Measurements from ENCODE around the gene NPFFR1. TPM values are rescaled to one million over a fixed set of nuclear protein-coding genes. Genes with fewer than 3 reads are reported as not detected.
"Not testable (repeated sequence)": the region's sequence is repeated elsewhere in the genome, so short reads cannot be mapped to it uniquely, and the experiment has no call there.

The NPFFR1 gene
- total RNA-seq, 1 experiment from 2014 or later: 0.02 TPM

DNA sequence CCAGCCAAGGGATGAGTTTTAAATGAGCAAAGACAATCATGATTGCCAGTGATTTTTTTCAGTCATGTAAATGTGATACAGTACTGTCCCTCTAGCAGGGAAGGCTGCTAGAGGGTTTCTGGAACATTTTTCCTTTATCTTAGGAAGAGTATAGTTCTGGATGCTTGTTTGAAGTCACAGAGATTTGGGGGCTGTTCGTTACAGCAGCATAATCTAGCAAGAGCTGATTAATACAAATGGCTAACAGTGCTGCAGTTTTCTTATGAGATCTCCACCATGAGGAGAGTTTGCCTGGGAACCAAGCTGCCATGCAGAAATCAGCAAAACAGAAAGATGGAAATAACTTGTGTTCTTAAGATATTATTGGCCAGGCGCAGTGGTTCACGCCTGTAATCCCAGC, 42.7 kb downstream of the NPFFR1 start:
- no peaks in the 10 kb centered on the region for H3K4me1 ChIP-seq (ENCODE audit: insufficient read depth, low read length, poor library complexity, severe bottlenecking)
- H3K36me3 ChIP-seq (ENCODE audit: insufficient read depth, low read length, poor library complexity, severe bottlenecking): no peaks in the 10 kb centered on the region
- ChIA-PET CTCF (interaction anchor here (0.6 kb wide), 1 partner anchor 20 kb away, joined by 3 read pairs; no protein-coding TSS in a partner anchor), POLR2A (ENCODE audit: low non-redundant PET) (no interaction called here)
- no peak for DNase-seq (ENCODE audit: low spot score)
- intact Hi-C loops (cut with micrococcal nuclease; ENCODE audit: unreplicated experiment): no loop called here
- H3K27me3 ChIP-seq (replicated peaks; ENCODE audit: insufficient read depth, low read depth, low read length, poor library complexity): no peaks in the 10 kb centered on the region
- H3K4me3 ChIP-seq (ENCODE audit: low read depth, low read length, poor library complexity, severe bottlenecking): no peak overlapping the region
- no TSS peak for BruUV-seq (replicated peaks)
- TF ChIP-seq, protein P1, sequence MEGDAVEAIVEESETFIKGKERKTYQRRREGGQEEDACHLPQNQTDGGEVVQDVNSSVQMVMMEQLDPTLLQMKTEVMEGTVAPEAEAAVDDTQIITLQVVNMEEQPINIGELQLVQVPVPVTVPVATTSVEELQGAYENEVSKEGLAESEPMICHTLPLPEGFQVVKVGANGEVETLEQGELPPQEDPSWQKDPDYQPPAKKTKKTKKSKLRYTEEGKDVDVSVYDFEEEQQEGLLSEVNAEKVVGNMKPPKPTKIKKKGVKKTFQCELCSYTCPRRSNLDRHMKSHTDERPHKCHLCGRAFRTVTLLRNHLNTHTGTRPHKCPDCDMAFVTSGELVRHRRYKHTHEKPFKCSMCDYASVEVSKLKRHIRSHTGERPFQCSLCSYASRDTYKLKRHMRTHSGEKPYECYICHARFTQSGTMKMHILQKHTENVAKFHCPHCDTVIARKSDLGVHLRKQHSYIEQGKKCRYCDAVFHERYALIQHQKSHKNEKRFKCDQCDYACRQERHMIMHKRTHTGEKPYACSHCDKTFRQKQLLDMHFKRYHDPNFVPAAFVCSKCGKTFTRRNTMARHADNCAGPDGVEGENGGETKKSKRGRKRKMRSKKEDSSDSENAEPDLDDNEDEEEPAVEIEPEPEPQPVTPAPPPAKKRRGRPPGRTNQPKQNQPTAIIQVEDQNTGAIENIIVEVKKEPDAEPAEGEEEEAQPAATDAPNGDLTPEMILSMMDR (conservative IDR thresholded peaks at IDR 0.05; ENCODE audit: low read depth, low read length): no peak
- TF ChIP-seq EZH2 (IDR thresholded peaks at IDR 0.05; ENCODE audit: borderline replicate concordance, low read depth, low read length, poor library complexity, severe bottlenecking): no peak
- no peaks in the 10 kb centered on the region for H3K9me3 ChIP-seq (ENCODE audit: low read depth, low read length, poor library complexity, severe bottlenecking)
- H3K27ac ChIP-seq (ENCODE audit: low read depth, low read length, poor library complexity, severe bottlenecking): no peak overlapping the region

- POLR2A ChIA-PET (ENCODE audit: low non-redundant PET); H3K27me3 ChIP-seq (replicated peaks; ENCODE audit: insufficient read depth, low read depth, low read length, poor library complexity); H3K36me3 ChIP-seq (ENCODE audit: insufficient read depth, low read length, poor library complexity, severe bottlenecking); BruUV-seq (replicated peaks); H3K9me3 ChIP-seq (ENCODE audit: low read depth, low read length, poor library complexity, severe bottlenecking); H3K4me3 ChIP-seq (ENCODE audit: low read depth, low read length, poor library complexity, severe bottlenecking); H3K27ac ChIP-seq (ENCODE audit: low read depth, low read length, poor library complexity, severe bottlenecking); CTCF ChIA-PET; H3K4me1 ChIP-seq (ENCODE audit: insufficient read depth, low read length, poor library complexity, severe bottlenecking); DNase-seq (ENCODE audit: low spot score); intact Hi-C loops (cut with micrococcal nuclease; ENCODE audit: unreplicated experiment): not testable (repeated sequence)
Observed at GRCh38 chr10:70239986-70240385, 43.8 kb downstream of the NPFFR1 start.

DNA sequence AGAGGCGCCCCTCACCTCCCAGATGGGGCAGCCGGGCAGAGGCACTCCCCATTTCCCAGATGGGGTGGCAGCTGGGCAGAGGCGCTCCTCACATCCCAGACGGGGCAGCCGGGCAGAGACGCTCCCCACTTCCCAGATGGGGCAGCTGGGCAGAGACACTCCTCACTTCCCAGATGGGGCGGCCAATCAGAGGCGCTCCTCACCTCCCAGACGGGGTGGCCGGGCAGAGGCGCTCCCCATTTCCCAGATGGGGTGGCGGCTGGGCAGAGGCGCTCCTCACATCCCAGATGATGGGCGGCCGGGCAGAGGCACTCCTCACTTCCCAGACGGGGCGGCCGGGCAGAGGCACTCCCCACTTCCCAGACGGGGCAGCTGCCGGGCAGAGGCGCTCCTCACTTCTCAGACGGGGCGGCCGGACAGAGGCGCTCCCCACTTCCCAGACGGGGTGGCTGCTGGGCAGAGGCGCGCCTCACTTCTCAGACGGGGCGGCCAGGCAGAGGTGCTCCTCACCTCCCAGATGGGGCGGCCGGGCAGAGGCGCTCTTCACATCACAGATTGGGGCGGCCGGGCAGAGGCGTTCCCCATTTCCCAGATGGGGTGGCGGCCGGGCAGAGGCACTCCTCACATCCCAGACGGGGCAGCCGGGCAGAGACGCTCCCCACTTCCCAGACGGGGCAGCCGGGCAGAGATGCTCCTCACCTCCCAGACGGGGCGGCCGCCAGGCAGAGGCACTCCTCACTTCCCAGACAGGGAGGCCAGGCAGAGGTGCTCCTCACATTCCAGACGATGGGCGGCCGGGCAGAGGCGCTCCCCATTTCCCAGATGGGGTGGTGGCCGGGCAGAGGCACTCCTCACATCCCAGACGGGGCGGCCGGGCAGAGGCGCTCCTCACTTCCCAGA, 44.5 kb downstream of the NPFFR1 start:
- BruUV-seq (replicated peaks); H3K4me1 ChIP-seq (ENCODE audit: insufficient read depth, low read length, poor library complexity, severe bottlenecking); POLR2A ChIA-PET (ENCODE audit: low non-redundant PET); H3K4me3 ChIP-seq (ENCODE audit: low read depth, low read length, poor library complexity, severe bottlenecking); intact Hi-C loops (cut with micrococcal nuclease; ENCODE audit: unreplicated experiment); CTCF ChIA-PET; H3K36me3 ChIP-seq (ENCODE audit: insufficient read depth, low read length, poor library complexity, severe bottlenecking); H3K9me3 ChIP-seq (ENCODE audit: low read depth, low read length, poor library complexity, severe bottlenecking); DNase-seq (ENCODE audit: low spot score); H3K27ac ChIP-seq (ENCODE audit: low read depth, low read length, poor library complexity, severe bottlenecking); H3K27me3 ChIP-seq (replicated peaks; ENCODE audit: insufficient read depth, low read depth, low read length, poor library complexity): not testable (repeated sequence)

- H3K4me3 ChIP-seq (ENCODE audit: low read depth, low read length, poor library complexity, severe bottlenecking); H3K36me3 ChIP-seq (ENCODE audit: insufficient read depth, low read length, poor library complexity, severe bottlenecking); DNase-seq (ENCODE audit: low spot score); H3K27me3 ChIP-seq (replicated peaks; ENCODE audit: insufficient read depth, low read depth, low read length, poor library complexity); H3K4me1 ChIP-seq (ENCODE audit: insufficient read depth, low read length, poor library complexity, severe bottlenecking); BruUV-seq (replicated peaks); intact Hi-C loops (cut with micrococcal nuclease; ENCODE audit: unreplicated experiment); H3K27ac ChIP-seq (ENCODE audit: low read depth, low read length, poor library complexity, severe bottlenecking); H3K9me3 ChIP-seq (ENCODE audit: low read depth, low read length, poor library complexity, severe bottlenecking): not testable (repeated sequence)
- ChIA-PET CTCF (interaction anchor here (0.7 kb wide), 1 partner anchor 69 kb away, joined by 4 read pairs; no protein-coding TSS in a partner anchor), POLR2A (ENCODE audit: low non-redundant PET) (interaction anchor here (0.7 kb wide), 1 partner anchor 12 kb away, joined by 3 read pairs; no protein-coding TSS in a partner anchor)
Observed at GRCh38 chr10:70237958-70238536, 45.8 kb downstream of the NPFFR1 start.
